Mucosa of gallbladder (tissue), 1 donor: ENCODE results near the gene IRF7. TPM values are rescaled to one million over a fixed set of nuclear protein-coding genes. Genes with fewer than 3 reads are reported as not detected.

Experiments
- DNase-seq: peaks from one replicate; pipeline ENCODE4 v3.0.0-alpha.2; 2020; ENCODE audit warnings: low spot score
- total RNA-seq: library from RNA; stranded (reverse); gene quantifications from one replicate; pipeline ENCODE4 v1.2.1, GENCODE V29; 2021
- donor health status: DM: no; HTN: no; CAD: no.

IRF7 gene
- total RNA-seq, 1 donor from 2014 or later, result 54.0 TPM

DNA sequence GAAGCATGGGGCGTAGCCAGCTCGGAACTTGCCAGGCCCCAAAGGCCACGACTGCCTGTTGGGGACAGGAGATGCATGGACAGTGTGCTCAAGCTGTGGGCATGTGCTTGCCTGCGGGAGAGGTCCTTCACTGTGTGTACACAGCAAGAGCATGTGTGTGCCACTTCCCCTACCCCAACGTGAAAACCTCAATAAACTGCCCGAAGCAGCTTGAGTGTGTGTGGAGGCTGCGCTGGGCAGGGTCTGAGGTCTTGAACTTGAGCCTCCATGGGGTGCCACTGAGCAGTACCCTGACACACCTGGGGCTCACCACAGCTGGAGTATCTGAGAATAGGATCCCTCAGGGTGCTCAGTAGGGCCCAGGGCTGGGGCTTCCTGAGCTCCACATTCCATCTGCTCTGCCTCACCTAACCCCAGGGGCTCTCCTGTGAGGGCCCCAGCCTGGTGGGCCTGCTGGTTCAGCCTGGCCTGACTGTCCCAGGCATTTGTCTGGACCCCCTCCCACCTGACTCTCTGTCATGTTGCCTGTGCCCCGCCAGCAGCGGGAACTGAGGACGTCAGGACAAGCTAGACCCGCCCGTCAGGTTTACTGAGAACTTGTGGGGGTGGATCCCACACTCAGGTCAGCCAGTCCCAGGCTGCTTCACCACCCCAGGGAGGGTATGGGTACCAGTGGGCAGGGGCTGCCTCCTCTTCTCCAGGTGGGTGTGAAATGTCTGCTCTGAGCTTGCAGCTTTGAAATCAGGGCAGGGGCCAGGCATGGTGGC is 51.8 kb downstream of the IRF7 start:
- DNase-seq, result no peak

DNA sequence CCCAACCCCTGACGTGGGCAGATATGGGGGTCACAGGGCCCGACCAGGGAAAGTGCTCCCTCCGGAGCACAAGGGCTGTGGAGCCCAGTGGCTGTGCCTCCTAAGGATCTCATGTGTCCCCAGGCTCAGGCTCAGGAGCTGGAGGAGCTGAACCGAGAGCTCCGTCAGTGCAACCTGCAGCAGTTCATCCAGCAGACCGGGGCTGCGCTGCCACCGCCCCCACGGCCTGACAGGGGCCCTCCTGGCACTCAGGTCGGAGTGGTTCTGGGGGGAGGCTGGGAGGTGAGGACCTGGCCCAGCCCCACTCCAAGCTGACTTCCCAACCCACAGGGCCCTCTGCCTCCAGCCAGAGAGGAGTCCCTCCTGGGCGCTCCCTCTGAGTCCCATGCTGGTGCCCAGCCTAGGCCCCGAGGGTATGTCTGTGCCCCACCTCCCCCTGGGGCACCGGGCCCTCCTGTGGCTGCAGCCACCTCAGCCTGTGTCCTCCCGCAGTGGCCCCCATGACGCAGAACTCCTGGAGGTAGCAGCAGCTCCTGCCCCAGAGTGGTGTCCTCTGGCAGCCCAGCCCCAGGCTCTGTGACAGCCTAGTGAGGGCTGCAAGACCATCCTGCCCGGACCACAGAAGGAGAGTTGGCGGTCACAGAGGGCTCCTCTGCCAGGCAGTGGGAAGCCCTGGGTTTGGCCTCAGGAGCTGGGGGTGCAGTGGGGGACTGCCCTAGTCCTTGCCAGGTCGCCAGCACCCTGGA is 52.5 kb downstream of the IRF7 start:
- no peak for DNase-seq

Other genes starting within 250 kb of the IRF7 start
- 3.4 TPM for gene B4GALNT4, start 246.5 kb downstream of the IRF7 start, total RNA-seq
- gene PKP3, start 221.7 kb downstream of the IRF7 start, total RNA-seq, result 70.8 TPM
- gene SIGIRR, start 201.0 kb downstream of the IRF7 start, total RNA-seq, result 152 TPM
- 49.3 TPM for gene ANO9, start 173.9 kb downstream of the IRF7 start, total RNA-seq
- gene PTDSS2, start 165.7 kb downstream of the IRF7 start, total RNA-seq, result 36.6 TPM
- gene RNH1, start 108.7 kb downstream of the IRF7 start, total RNA-seq, result 156 TPM
- 51.1 TPM for gene HRAS, start 80.4 kb downstream of the IRF7 start, total RNA-seq
- 9.4 TPM for gene LRRC56, start 78.4 kb downstream of the IRF7 start, total RNA-seq
- 7.5 TPM for gene LMNTD2, start 55.2 kb downstream of the IRF7 start, total RNA-seq
- gene RASSF7, start 55.0 kb downstream of the IRF7 start, total RNA-seq, result 179 TPM
- 38.1 TPM for gene PHRF1, start 39.5 kb downstream of the IRF7 start, total RNA-seq
- 89.6 TPM for gene CDHR5, start 9.0 kb upstream of the IRF7 start, total RNA-seq
- not detected for gene SCT, start 11.2 kb upstream of the IRF7 start, total RNA-seq
- 2.6 TPM for gene DRD4, start 21.3 kb upstream of the IRF7 start, total RNA-seq
- 45.0 TPM for gene DEAF1, start 79.3 kb upstream of the IRF7 start, total RNA-seq
- gene TMEM80, start 79.9 kb upstream of the IRF7 start, total RNA-seq, result 52.0 TPM
- gene EPS8L2, start 90.3 kb upstream of the IRF7 start, total RNA-seq, result 228 TPM
- gene TALDO1, start 131.5 kb upstream of the IRF7 start, total RNA-seq, result 176 TPM
- gene GATD1, start 161.5 kb upstream of the IRF7 start, total RNA-seq, result 85.9 TPM
- 0.49 TPM for gene CEND1, start 174.1 kb upstream of the IRF7 start, total RNA-seq
- 16.3 TPM for gene SLC25A22, start 182.3 kb upstream of the IRF7 start, total RNA-seq
- gene PIDD1, start 189.3 kb upstream of the IRF7 start, total RNA-seq, result 27.7 TPM
- gene RPLP2, start 194.0 kb upstream of the IRF7 start, total RNA-seq, result 1,317 TPM
- gene PNPLA2, start 203.0 kb upstream of the IRF7 start, total RNA-seq, result 159 TPM
- 40.5 TPM for gene CRACR2B, start 212.0 kb upstream of the IRF7 start, total RNA-seq
- gene CD151, start 217.0 kb upstream of the IRF7 start, total RNA-seq, result 442 TPM
- gene POLR2L, start 226.6 kb upstream of the IRF7 start, total RNA-seq, result 108 TPM
- gene TSPAN4, start 226.9 kb upstream of the IRF7 start, total RNA-seq, result 34.6 TPM